SKM-1 treated with dmso at 0.1 percent for 144 hours (cell line): Measurements from ENCODE around the gene AGO1.
"Not testable (repeated sequence)": the region's sequence is repeated elsewhere in the genome, so short reads cannot be mapped to it uniquely, and the experiment has no call there.

ENCODE experiments used
- DNase-seq: peaks from one replicate; lab custom pipeline; 2025; ENCODE audit not compliant: unreplicated experiment; lab: John Stamatoyannopoulos, UW

Gene AGO1

DNA sequence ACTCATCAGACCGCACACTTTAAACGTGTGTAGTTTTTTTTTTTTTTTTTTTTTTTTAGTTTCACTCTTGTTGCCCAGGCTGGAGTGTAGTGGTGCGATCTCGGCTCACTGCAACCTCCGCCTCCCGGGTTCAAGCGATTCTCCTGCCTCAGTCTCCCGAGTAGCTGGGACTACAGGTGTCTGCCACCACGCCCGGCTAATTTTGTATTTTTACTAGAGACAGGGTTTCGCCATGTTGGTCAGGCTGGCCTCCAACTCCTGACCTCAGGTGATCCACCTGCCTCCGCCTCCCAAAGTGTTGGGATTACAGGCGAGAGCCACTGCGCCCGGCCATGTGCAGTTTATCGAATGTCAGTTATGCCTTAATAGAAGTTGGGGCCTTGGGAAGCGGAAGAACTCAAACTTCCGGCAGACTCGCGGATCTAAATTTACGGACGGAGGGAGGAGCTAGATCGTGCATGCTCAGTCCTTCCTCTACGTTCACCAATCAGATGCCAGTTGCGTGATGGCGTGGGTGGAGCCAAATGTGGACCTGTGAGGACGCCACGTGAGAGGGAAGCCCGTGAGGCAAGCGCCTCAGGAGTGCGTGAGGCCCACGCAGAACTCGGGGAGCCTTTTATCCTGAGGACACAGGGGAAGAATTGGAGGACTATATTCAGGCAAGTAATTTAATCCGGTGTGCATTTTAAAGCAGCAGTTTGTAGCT lies 13.6 kb upstream of the AGO1 start:
- not testable (repeated sequence) for DNase-seq

- DNase-seq = no peak
Measured at GRCh38 chr1:35870651-35871309, 12.2 kb upstream of the AGO1 start.

- no peak for DNase-seq
Measured at GRCh38 chr1:35873243-35873750, 9.7 kb upstream of the AGO1 start.

- not testable (repeated sequence) for DNase-seq
Measured at GRCh38 chr1:35874115-35874514, 8.9 kb upstream of the AGO1 start.

DNA sequence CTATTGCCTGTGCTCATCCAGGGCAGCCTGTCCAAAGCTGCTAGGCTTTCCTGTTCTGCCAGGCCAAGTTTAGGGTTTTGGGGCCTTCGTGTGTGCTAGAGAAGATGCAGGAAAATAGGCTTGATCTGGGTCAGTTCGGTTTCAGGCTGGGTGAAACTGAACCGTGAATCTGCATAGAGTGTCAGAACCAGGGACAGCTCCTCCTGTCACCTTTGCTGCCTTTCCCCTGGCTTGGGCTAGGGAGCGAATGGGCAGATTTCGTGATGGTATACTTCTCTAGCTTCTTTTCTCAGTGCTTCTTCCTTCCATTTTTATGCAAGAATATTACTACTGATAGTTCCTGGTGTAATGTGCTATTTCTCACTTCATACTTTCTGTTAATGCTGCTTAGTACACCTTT lies 6.0 kb upstream of the AGO1 start:
- no peak for DNase-seq

DNA sequence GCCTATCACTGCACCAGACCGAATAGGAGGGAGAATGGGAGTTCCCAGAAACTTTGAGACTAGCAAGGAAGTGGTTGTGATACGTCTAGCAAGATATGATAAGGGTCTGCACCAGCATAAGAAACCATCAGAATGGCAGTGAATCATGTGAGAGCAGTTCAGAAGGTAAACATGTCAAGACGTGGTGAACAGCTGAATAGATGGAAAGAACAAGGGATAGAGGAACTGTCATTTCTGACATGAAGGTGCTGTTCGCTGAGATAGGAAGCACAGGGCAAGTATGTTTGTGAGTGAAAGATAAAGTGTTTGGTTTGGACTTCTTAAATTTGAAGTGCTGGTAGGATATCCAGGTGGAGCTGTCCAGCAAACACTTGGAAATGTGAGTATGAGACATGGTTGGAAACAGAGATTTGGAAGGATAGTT lies 1.1 kb upstream of the AGO1 start:
- DNase-seq = no peak

DNA sequence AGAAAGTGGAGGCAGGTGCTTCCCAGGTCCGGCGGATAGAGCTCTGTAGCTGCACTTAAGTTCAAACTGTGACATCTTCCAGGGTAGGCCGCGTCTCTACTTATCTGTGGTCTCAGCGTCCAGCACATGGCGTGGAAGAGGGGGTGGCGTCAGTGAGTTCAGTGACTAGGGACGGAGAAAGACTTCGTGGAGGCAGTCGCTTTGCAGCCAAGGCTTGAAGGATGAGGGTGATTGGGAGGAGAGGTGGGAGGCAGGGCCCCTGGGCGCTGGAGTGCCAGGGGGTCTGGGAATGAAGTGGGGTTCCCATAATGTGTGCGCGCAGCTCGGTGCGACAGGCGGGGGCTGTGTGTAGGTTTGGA lies 444 bp upstream of the AGO1 start:
- DNase-seq = no peak

- no peak for DNase-seq
Measured at GRCh38 chr1:35883635-35884101, 659 bp downstream of the AGO1 start.

- no peak for DNase-seq
Measured at GRCh38 chr1:35884934-35885333, 1.9 kb downstream of the AGO1 start.

DNA sequence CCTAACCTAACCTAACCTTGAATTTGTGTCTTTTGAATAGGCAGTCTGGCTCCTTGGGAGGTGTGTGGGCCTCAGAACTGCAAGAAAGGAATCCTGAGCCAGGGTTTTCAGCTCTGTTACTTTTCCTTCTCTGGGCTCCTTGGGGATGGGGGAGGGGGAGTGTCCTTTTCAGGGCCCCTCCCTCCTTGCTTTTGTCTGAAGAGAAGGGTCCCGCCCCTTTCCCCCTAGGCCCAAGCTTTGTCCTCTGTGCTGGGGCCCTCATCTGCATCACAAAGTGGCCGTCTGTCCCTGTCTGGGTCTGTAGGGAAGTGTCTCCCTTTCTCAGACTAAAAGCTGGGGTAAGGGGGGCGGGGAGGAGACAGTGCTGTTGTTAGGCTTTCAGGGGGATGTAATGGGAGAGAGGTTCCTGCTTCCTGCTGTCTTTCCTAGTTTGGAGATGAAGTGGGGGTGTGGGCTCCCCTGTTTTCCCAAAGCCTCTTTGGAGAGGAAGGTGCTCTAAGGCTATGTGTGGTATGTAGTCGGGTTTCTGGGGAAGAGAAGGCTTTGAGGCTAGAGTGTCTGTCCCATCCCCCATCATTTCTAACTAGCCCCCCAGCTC lies 3.1 kb downstream of the AGO1 start:
- no peak for DNase-seq

DNA sequence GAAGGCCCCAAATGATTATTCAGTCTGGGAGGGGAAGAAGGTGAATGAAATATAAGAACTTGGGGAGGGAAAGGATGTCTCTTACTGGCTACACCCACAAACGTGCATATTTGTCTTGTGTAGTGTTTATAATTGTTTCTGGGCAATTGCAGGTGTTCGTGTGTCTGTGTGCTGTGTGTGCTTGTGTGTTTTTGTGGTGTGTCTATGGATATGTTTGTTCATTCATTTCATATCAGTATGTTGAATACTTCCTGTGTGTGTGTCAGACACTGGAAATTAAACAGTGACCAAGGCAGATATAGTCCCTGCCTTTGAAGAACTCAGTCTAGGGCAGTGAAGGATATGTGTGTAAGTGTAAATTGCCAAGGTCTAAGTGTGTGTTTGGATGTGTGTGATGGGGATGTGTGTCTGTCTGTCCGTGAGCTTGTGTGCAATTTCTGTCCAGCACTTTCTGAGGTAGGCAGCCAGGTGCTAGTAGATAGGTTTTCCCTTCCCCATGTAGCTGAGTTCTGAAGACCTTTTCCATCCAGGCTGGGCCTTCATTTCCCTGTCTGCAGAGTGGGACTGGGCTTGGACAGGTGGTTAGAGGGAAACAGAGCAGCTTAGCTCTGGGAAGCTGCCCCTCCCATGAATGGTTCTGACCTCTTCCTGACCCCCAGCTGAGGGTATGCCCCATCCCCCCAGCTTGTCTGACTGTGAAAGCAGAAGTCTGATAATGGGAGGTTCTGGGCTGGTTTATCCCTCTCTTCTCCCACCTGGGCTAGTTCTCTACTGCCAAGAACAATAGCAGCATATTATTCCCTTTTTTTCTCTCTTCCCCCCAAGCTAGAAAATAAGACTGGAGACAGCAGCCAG lies 3.8 kb downstream of the AGO1 start:
- peak; percentile 63 for DNase-seq

DNA sequence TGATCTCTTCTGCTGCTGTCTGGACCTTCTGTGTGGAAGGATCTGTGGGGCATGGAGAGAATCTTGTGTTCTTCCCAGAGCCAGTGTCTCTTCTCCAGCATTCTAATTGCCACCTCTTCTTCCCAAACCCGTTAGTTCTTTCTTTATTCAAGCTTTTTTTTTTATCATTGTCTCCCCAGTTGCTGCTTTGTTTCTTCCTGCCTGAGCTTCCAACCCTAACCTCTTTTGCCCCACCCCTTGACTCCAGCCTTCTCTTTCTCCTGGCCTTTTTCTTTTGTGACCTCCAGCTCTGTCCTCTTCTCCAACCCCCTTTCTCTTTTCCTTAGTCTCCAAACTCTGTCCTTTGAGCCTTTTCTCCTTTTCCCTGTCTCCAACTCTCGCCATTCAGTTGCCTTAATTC lies 4.5 kb downstream of the AGO1 start:
- DNase-seq = no peak

- no peak for DNase-seq
Measured at GRCh38 chr1:35888255-35888654, 5.2 kb downstream of the AGO1 start.

GRCh38 chr1:35888981-35889380 lies 6.0 kb downstream of the AGO1 start:
- not testable (repeated sequence) for DNase-seq

- no peak for DNase-seq
Measured at GRCh38 chr1:35893051-35893879, 10.3 kb downstream of the AGO1 start.

DNA sequence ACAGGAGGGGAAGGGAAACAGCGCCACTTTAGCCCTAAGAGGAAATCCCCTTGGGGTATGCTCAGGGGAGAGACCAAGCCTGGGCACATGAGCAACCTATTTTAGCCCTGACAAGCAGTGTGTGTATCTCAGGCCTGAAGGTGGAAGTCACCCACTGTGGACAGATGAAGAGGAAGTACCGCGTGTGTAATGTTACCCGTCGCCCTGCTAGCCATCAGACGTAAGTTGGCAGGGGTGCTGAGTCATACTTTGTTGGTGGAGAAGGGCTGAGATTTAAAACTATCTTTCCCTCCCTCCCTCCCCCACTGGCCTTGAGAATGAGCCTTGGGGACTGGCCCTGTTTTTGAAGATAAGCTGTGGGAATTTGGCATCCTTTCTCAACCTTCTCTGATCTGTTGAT lies 11.2 kb downstream of the AGO1 start:
- DNase-seq = peak; percentile 81

DNA sequence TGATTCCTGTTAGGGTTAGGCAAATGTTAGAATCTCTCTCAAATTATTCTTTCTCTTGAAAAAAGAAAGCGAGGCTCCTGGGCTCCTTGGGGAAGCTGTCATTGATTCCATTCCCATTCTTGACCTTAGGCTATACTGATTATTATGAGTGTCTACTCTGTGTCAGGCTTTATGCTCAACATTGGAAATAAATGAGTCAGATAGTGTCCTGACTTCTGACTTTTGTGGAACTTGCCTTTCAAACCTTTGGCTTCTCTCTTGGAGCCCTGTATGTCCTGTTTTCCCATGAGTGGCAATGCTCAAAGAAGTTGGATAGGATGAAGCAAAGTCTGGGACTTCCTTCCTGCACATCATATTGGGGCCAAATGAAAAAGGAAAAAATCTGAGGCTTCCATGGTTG lies 11.6 kb downstream of the AGO1 start:
- DNase-seq = no peak

DNA sequence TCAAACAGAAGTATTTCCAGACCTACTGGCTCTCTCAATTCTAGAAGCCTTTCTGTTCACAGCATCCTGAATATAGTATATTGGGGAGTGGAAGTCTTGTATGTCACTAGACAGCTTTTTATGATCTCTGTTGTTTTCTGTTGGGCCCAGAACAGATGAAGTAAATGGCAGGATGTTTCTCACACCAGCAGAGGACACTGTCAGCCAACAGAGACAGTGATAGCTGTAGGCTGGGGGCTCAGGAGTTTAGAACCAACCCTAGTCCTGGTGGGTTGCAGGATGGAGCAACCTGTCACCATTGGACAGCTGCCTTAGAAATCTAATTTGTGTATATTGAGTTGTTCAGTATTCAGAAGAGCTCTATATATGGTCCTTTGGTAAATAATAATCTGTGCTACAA lies 16.9 kb downstream of the AGO1 start:
- DNase-seq = no peak

- DNase-seq = no peak
Measured at GRCh38 chr1:35901235-35901634, 18.2 kb downstream of the AGO1 start.

- DNase-seq = no peak
Measured at GRCh38 chr1:35902671-35903070, 19.7 kb downstream of the AGO1 start.
